GM23248 (cell line): ENCODE results near the gene TRIM72. TPM values are rescaled to one million over a fixed set of nuclear protein-coding genes. Genes with fewer than 3 reads are reported as not detected.

Experiments
- DNase-seq: peaks from one replicate; pipeline ENCODE4 v3.0.0-alpha.2; 2015
- H2AFZ ChIP-seq: fragments of 200-600 bp; sonication (generic); 2 replicates; pipeline ENCODE4 v1.6.1; 2016; ENCODE audit warnings: antibody characterized with exemption
- H3F3A ChIP-seq: fragments of 200-600 bp; sonication (generic); 2 replicates; pipeline ENCODE4 v1.6.1; 2016; ENCODE audit warnings: mild to moderate bottlenecking, antibody characterized with exemption, mixed run types; ENCODE audit not compliant: insufficient read depth
- H3K27ac ChIP-seq: fragments of 200-600 bp; sonication (generic); 2 replicates; pipeline ENCODE4 v1.5.1; 2016; ENCODE audit warnings: mild to moderate bottlenecking
- H3K27me3 ChIP-seq: fragments of 200-600 bp; sonication (generic); replicated peaks from 2 replicates; pipeline ENCODE4 v1.6.1; 2016; ENCODE audit warnings: mild to moderate bottlenecking; ENCODE audit not compliant: insufficient read depth
- H3K36me3 ChIP-seq: fragments of 200-600 bp; sonication (generic); 2 replicates; pipeline ENCODE4 v1.6.1; 2016; ENCODE audit warnings: low read depth, mild to moderate bottlenecking
- H3K4me1 ChIP-seq: fragments of 200-600 bp; sonication (generic); 2 replicates; pipeline ENCODE4 v1.6.1; 2016; ENCODE audit warnings: mild to moderate bottlenecking; ENCODE audit not compliant: insufficient read depth
- H3K4me2 ChIP-seq: fragments of 200-600 bp; sonication (generic); one replicate; pipeline ENCODE4 v1.6.1; 2016; ENCODE audit warnings: mild to moderate bottlenecking; ENCODE audit not compliant: unreplicated experiment
- H3K4me3 ChIP-seq: fragments of 200-600 bp; sonication (generic); 2 replicates; pipeline ENCODE4 v1.5.1; 2016; ENCODE audit warnings: mild to moderate bottlenecking
- H3K79me2 ChIP-seq: fragments of 200-600 bp; sonication (generic); 2 replicates; pipeline ENCODE4 v1.6.1; 2016; ENCODE audit warnings: mild to moderate bottlenecking; ENCODE audit not compliant: insufficient read depth
- H3K9ac ChIP-seq: fragments of 200-600 bp; sonication (generic); 2 replicates; pipeline ENCODE4 v1.6.1; 2016; ENCODE audit warnings: mild to moderate bottlenecking
- H3K9me2 ChIP-seq: fragments of 200-600 bp; sonication (generic); 2 replicates; pipeline ENCODE4 v1.6.1; 2016; ENCODE audit warnings: mixed run types, mild to moderate bottlenecking, moderate library complexity; ENCODE audit not compliant: insufficient read depth
- H3K9me3 ChIP-seq: fragments of 200-600 bp; sonication (generic); one replicate; pipeline ENCODE4 v1.6.1; 2017; ENCODE audit warnings: low read depth
- H4K20me1 ChIP-seq: fragments of 200-600 bp; sonication (generic); 2 replicates; pipeline ENCODE4 v1.6.0; 2016; ENCODE audit not compliant: insufficient read depth
- EZH2 ChIP-seq: fragments of 200-600 bp; sonication (generic); IDR thresholded peaks from 2 replicates; pipeline ENCODE4 v1.6.1; 2018; ENCODE audit warnings: antibody characterized with exemption, mild to moderate bottlenecking; ENCODE audit not compliant: insufficient read depth, poor library complexity, severe bottlenecking
- EZH2phosphoT487 ChIP-seq: fragments of 200-600 bp; sonication (generic); IDR thresholded peaks from 2 replicates; pipeline ENCODE4 v1.6.1; 2018; ENCODE audit warnings: antibody characterized with exemption, moderate library complexity, mild to moderate bottlenecking, low read depth; ENCODE audit not compliant: insufficient read depth
- WGBS, 2 experiments: methylation state at CpG; one replicate each; pipeline ENCODE4 v1.1.6; 2015 to 2017; ENCODE audit warnings: low lambda C conversion rate in 2 of 2, low coverage in 1 of 2; ENCODE audit errors: missing lambda C conversion rate in 2 of 2; 5-methylcytosine and 5-hydroxymethylcytosine counted together
- in situ Hi-C: fragments of 300-500 bp; cut with MboI; formaldehyde crosslinking; loops from 2 replicates; pipeline ENCODE4 v1.15.0; 2020
- polyA plus RNA-seq: library from polyadenylated mRNA; unstranded; fragments of >200 nt; fragmentation: Nextera tagmentation; extraction: Ambion mirVana; gene quantifications from 2 replicates; pipeline ENCODE4 v1.2.1, GENCODE V29; 2016
- total RNA-seq: library from RNA; depleted of rRNA; stranded (reverse); fragments of >200 nt; shearing (Covaris generic); gene quantifications from 2 replicates; pipeline ENCODE4 v1.2.3, GENCODE V29; 2014

TRIM72 gene
- total and polyA plus RNA-seq, 2 experiments from 2014 or later, result not detected

DNA sequence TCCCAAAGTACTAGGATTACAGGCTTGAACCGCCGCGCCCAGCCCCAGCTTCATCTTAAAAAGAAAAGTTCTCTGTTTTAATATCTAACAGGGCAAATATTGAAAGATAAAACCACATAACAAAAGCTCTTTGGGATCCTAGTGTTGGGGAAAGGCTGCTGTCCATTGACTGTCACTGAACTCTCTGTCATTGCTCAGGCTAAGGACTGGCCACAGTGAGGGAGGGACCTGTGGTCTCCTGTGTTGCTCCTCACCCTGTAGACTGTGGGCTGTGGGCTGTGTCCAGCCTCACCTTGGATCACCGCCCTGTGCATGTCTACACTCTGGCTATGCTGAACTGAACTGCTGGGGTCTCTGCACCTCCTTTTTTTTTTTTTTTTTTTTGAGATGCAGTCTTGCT is 14.3 kb downstream of the TRIM72 start:
- in situ Hi-C loops, result loop anchor here (10.0 kb wide), 1 partner anchor 197 kb away; the partner anchor contains the start of gene COX6A2
- WGBS, 2 experiments, result 90 to 97% methylated on average over 4 of the region's 4 CpGs
- no peaks in the 10 kb centered on the region for H3K9me3 ChIP-seq

DNA sequence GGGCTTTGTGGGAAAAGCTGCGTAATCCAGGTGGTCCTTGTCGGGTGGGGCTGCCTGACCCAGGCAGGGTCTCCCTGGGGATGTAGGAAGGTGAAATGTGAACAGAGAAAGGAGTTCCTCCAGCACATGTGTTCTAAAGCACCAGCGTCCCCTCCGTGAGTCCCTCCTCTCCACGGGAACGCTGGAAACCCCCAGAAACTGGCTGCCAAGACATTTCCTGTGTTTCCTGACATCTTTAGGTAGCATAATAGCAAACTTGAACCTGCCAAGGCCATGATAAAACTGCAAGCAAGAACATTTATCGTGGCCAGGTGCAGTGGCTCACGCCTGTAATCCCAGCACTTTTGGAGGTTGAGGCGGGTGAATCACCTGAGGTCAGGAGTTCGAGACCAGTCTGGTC is 15.6 kb downstream of the TRIM72 start:
- no peak overlapping the region for H2AFZ ChIP-seq
- H3K27ac ChIP-seq, result no peak overlapping the region
- no peak overlapping the region for H3K4me2 ChIP-seq
- no peaks in the 10 kb centered on the region for H4K20me1 ChIP-seq
- H3K9me2 ChIP-seq, result no peaks in the 10 kb centered on the region
- no peak overlapping the region for H3K9ac ChIP-seq
- TF ChIP-seq EZH2, result no peak
- TF ChIP-seq EZH2phosphoT487, result no peak
- H3K27me3 ChIP-seq, result no peaks in the 10 kb centered on the region
- WGBS, 2 experiments, result 45 to 51% methylated on average over 10 of the region's 10 CpGs
- DNase-seq, result no peak
- no peaks in the 10 kb centered on the region for H3K36me3 ChIP-seq
- no peaks in the 10 kb centered on the region for H3K79me2 ChIP-seq
- H3F3A ChIP-seq, result no peaks in the 10 kb centered on the region
- in situ Hi-C loops, result loop anchor here (10.0 kb wide), 1 partner anchor 195 kb away; the partner anchor contains the start of gene COX6A2
- no peak overlapping the region for H3K4me3 ChIP-seq
- no peaks in the 10 kb centered on the region for H3K4me1 ChIP-seq
- no peaks in the 10 kb centered on the region for H3K9me3 ChIP-seq

More for the DNA sequence above, 14.3 kb downstream of the TRIM72 start:
- no peak overlapping the region for H3K27ac ChIP-seq
- no peaks in the 10 kb centered on the region for H3K79me2 ChIP-seq
- H3K4me2 ChIP-seq, result no peak overlapping the region
- H3K9ac ChIP-seq, result no peak overlapping the region
- H3K27me3 ChIP-seq, result no peaks in the 10 kb centered on the region
- no peak overlapping the region for H3K4me3 ChIP-seq
- no peaks in the 10 kb centered on the region for H3K36me3 ChIP-seq
- H3K4me1 ChIP-seq, result no peaks in the 10 kb centered on the region
- H3K9me2 ChIP-seq, result no peaks in the 10 kb centered on the region
- H2AFZ ChIP-seq, result no peak overlapping the region
- DNase-seq, result no peak
- no peak for TF ChIP-seq EZH2phosphoT487
- TF ChIP-seq EZH2, result no peak
- H3F3A ChIP-seq, result no peaks in the 10 kb centered on the region
- no peaks in the 10 kb centered on the region for H4K20me1 ChIP-seq

DNA sequence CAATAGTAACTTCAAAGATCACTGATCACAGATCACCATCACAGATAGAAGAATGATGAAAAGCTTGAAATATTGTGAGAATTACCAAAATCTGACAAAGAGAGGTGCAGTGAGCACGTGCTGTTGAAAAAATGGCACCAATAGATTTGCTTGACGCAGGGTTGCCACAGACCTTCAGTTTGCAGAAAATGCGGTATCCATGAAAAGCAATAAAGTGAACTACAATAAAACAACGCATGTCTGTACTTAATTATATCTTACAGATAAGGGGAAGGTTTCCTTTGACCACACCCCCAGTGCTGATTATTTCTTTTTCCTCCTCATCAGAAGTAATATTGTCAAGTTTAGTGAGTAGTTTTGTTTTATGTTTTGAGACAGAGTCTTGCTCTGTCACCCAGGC is 24.1 kb downstream of the TRIM72 start:
- no peaks in the 10 kb centered on the region for H3K9me2 ChIP-seq
- H3K27me3 ChIP-seq, result no peaks in the 10 kb centered on the region
- 41% methylated on average over 4 of the region's 4 CpGs for WGBS, 2 experiments
- H3K9ac ChIP-seq, result no peak overlapping the region
- no peaks in the 10 kb centered on the region for H3K4me1 ChIP-seq
- in situ Hi-C loops, result no loop called here
- H3K9me3 ChIP-seq, result no peaks in the 10 kb centered on the region
- no peaks in the 10 kb centered on the region for H3F3A ChIP-seq
- H3K4me3 ChIP-seq, result no peak overlapping the region
- H3K36me3 ChIP-seq, result no peaks in the 10 kb centered on the region
- no peaks in the 10 kb centered on the region for H4K20me1 ChIP-seq
- H2AFZ ChIP-seq, result no peak overlapping the region
- TF ChIP-seq EZH2phosphoT487, result no peak
- no peak for TF ChIP-seq EZH2
- no peaks in the 10 kb centered on the region for H3K79me2 ChIP-seq
- no peak overlapping the region for H3K4me2 ChIP-seq
- H3K27ac ChIP-seq, result no peak overlapping the region
- DNase-seq, result no peak

DNA sequence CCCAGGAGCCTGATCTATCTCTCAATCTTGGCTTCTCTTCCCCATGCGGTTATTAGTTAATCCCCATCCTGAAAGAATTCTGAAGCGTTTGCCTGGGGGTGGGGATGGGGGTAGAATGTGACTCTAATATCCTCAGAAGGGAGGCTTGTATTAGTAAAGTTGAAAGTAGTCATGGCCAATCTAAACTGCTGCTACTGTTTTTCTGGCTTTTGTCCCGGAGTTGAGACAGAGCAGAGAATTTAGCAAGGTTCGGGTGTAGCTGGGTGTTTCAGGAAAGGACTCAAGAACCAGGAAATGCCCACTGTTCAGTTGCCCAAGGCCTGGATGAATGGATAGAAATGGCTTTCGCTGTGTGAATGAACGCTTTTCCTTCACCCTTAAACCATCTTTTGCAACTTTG is 28.3 kb downstream of the TRIM72 start:
- H3K4me2 ChIP-seq, result no peak overlapping the region
- peaks cover 21% of the 10 kb centered on the region for H3K27me3 ChIP-seq
- no peak overlapping the region for H3K27ac ChIP-seq
- peak; percentile 23 for DNase-seq
- H3F3A ChIP-seq, result no peaks in the 10 kb centered on the region
- no peaks in the 10 kb centered on the region for H4K20me1 ChIP-seq
- 48 to 51% methylated on average over 6 of the region's 6 CpGs for WGBS, 2 experiments
- no peak overlapping the region for H3K9ac ChIP-seq
- TF ChIP-seq EZH2phosphoT487 (no peak), EZH2 (no peak)
- no peak overlapping the region for H2AFZ ChIP-seq
- no peaks in the 10 kb centered on the region for H3K9me3 ChIP-seq
- H3K36me3 ChIP-seq, result no peaks in the 10 kb centered on the region
- H3K4me3 ChIP-seq, result no peak overlapping the region
- H3K9me2 ChIP-seq, result no peaks in the 10 kb centered on the region
- in situ Hi-C loops, result no loop called here
- no peaks in the 10 kb centered on the region for H3K4me1 ChIP-seq
- no peaks in the 10 kb centered on the region for H3K79me2 ChIP-seq
